Stimulated activated CD8-positive, alpha-beta memory T cell treated with anti-CD3 and anti-CD28 coated beads, Interleukin-2, amount 100 ng/mL, for 48 hours (primary cell): Measurements from ENCODE around the gene S1PR1.
A peak's percentile ranks its signal among the peaks of the same experiment; 100 is the strongest.
"Not testable (repeated sequence)": the region's sequence is repeated elsewhere in the genome, so short reads cannot be mapped to it uniquely, and the experiment has no call there.

Experiments
- DNase-seq, 2 donors: peaks; one replicate each; pipeline ENCODE4 v3.0.0-alpha.2; 2020; ENCODE audit warnings: low read depth in 2 of 2

The S1PR1 gene

GRCh38 chr1:101219924-101220870 lies 16.6 kb upstream of the S1PR1 start:
- DNase-seq: no peak

GRCh38 chr1:101220906-101221305 lies 15.9 kb upstream of the S1PR1 start:
- DNase-seq: no peak

- DNase-seq: no peak
These were observed 14.8 kb upstream of the S1PR1 start for GRCh38 chr1:101221945-101222429.

- no peak for DNase-seq
These were observed 9.0 kb upstream of the S1PR1 start for GRCh38 chr1:101227837-101228236.

- DNase-seq: no peak
These were observed 8.2 kb upstream of the S1PR1 start for GRCh38 chr1:101228424-101229134.

GRCh38 chr1:101232182-101232581 lies 4.6 kb upstream of the S1PR1 start:
- DNase-seq: not testable (repeated sequence)

GRCh38 chr1:101233495-101233894 lies 3.3 kb upstream of the S1PR1 start:
- DNase-seq: no peak

GRCh38 chr1:101235216-101235695 lies 1.6 kb upstream of the S1PR1 start:
- no peak for DNase-seq

GRCh38 chr1:101235696-101236515 lies 913 bp upstream of the S1PR1 start:
- DNase-seq: peak; percentile 56 to 64

- DNase-seq: no peak
These were observed 514 bp downstream of the S1PR1 start for GRCh38 chr1:101237229-101237837.

- peak; percentile 40 to 57 for DNase-seq
These were observed 1.3 kb downstream of the S1PR1 start for GRCh38 chr1:101238031-101238628.

- DNase-seq: peak; percentile 84 to 91
These were observed 1.9 kb downstream of the S1PR1 start for GRCh38 chr1:101238681-101239094.

- DNase-seq: peak; percentile 36 to 50
These were observed 2.5 kb downstream of the S1PR1 start for GRCh38 chr1:101239095-101240040.

- no peak for DNase-seq
These were observed 3.2 kb downstream of the S1PR1 start for GRCh38 chr1:101240041-101240430.

- no peak for DNase-seq
These were observed 4.8 kb downstream of the S1PR1 start for GRCh38 chr1:101241485-101242225.

- no peak for DNase-seq
These were observed 5.7 kb downstream of the S1PR1 start for GRCh38 chr1:101242324-101243050.

- DNase-seq: no peak
These were observed 6.9 kb downstream of the S1PR1 start for GRCh38 chr1:101243751-101244150.

- no peak for DNase-seq
These were observed 8.0 kb downstream of the S1PR1 start for GRCh38 chr1:101244842-101245241.
